ENCODE results near the gene RGS4. TPM values are rescaled to one million over a fixed set of nuclear protein-coding genes. Genes with fewer than 3 reads are reported as not detected.

The RGS4 gene
- total and polyA plus RNA-seq, 2 of the 13 experiments (the other 11 are each of a cell fraction or from before 2014, with no cell fraction given): not detected

DNA sequence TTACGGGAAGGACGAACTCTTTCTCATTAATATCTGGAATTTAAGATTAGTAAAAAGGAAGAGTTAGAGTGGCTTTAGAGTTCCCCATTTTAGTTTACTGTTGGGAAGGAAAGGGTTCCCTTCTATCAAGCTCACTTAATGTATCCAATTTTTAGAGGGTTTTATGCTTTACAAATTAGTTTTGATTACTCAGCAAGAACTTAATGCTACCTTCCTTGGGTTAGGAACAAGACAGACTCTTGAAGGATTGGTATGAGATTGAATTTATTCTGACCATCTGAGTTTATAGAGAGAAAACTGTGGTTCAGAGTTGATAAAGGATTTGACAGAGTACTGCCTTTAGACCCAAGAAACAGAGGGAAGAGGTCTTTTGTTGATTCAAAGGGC, 29.5 kb upstream of the RGS4 start:
- Histone ChIP-seq H3K4me2 (ENCODE audit: low read depth, low read length) (no peak overlapping the region), H3K9ac (ENCODE audit: insufficient read depth, low read depth, low read length) (no peak overlapping the region), H3K9me3 (ENCODE audit: low read length) (no peaks in the 10 kb centered on the region), H4K20me1 (ENCODE audit: insufficient read depth, low read length) (no peaks in the 10 kb centered on the region), H3K4me3 (replicated peaks in 1 of 3; ENCODE audit: insufficient read depth in 1 of 3, low read depth in 2 of 3, low read length in 3 of 3) (no peak overlapping the region), H2AFZ (ENCODE audit: low read length) (no peak overlapping the region), H3K36me3 (replicated peaks in 1 of 2; ENCODE audit: control insufficient read depth in 1 of 2, insufficient read depth in 2 of 2, low read length in 2 of 2) (no peaks in the 10 kb centered on the region), H3K27ac (ENCODE audit: extremely low read length, insufficient read depth, low read length) (no peak overlapping the region), H3K79me2 (ENCODE audit: insufficient read depth, low read length) (no peaks in the 10 kb centered on the region), H3K4me1 (ENCODE audit: insufficient read depth, low read length) (no peaks in the 10 kb centered on the region), H3K27me3 (ENCODE audit: control insufficient read depth in 1 of 2, insufficient read depth in 2 of 2, low read length in 2 of 2) (no peaks in the 10 kb centered on the region)
- WGBS (ENCODE audit: low lambda C conversion rate): 0% methylated on average over 2 of the region's 2 CpGs
- FAIRE-seq: no peak
- intact Hi-C loops (cut with micrococcal nuclease; ENCODE audit: unreplicated experiment) (no loop called here), in situ Hi-C loops (cut with HindIII; ENCODE audit: extremely low pct_ligation_motif_present, low pct_unique_long_range_greater_than_20kb) (no loop called here)
- BruUV-seq (replicated peaks): no TSS peak
- POLR2A ChIA-PET: no interaction called here
- CTCF ChIA-PET (ENCODE audit: low intra/inter-chr PET ratio, low total read pairs): no interaction called here
- TF ChIP-seq FOSL2 (CRISPR knock-in tag; IDR thresholded peaks at IDR 0.05): no peak
- TF ChIP-seq, protein P1, sequence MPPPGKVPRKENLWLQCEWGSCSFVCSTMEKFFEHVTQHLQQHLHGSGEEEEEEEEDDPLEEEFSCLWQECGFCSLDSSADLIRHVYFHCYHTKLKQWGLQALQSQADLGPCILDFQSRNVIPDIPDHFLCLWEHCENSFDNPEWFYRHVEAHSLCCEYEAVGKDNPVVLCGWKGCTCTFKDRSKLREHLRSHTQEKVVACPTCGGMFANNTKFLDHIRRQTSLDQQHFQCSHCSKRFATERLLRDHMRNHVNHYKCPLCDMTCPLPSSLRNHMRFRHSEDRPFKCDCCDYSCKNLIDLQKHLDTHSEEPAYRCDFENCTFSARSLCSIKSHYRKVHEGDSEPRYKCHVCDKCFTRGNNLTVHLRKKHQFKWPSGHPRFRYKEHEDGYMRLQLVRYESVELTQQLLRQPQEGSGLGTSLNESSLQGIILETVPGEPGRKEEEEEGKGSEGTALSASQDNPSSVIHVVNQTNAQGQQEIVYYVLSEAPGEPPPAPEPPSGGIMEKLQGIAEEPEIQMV (CRISPR knock-in tag; IDR thresholded peaks at IDR 0.05; ENCODE audit: low read depth): no peak
- TF ChIP-seq HDAC6 (IDR thresholded peaks at IDR 0.05; ENCODE audit: low read depth, low read length): no peak
- TF ChIP-seq ZNF766 (CRISPR knock-in tag; IDR thresholded peaks at IDR 0.05; ENCODE audit: borderline replicate concordance): no peak
- no peak for TF ChIP-seq ZNF24 (IDR thresholded peaks at IDR 0.05)
- peak; percentile 61 for TF ChIP-seq MAFF (IDR thresholded peaks at IDR 0.05; ENCODE audit: low read depth, low read length)
- no peak for TF ChIP-seq ZNF547 (CRISPR knock-in tag; IDR thresholded peaks at IDR 0.05)
- TF ChIP-seq SRSF1 (optimal IDR thresholded peaks at IDR 0.05; ENCODE audit: low read depth, low read length): no peak
- TF ChIP-seq MAFK (conservative IDR thresholded peaks at IDR 0.05 in 1 of 2, IDR thresholded peaks at IDR 0.05 in 1 of 2; ENCODE audit: low read length in 2 of 2): peak; percentile 70 to 83
- TF ChIP-seq ETV6 (CRISPR knock-in tag; conservative IDR thresholded peaks at IDR 0.05): no peak
- ATAC-seq: no peak
- no peak for DNase-seq (ENCODE audit: low spot score)

Data from HepG2 (cell line).